GM19240 (cell line): ENCODE results near the gene CAPN3.

ENCODE experiments used
- DNase-seq: peaks from one replicate; pipeline ENCODE4 v3.0.0; 2011; ENCODE audit warnings: low spot score; ENCODE audit not compliant: insufficient read length

The CAPN3 gene

GRCh38 chr15:42356851-42357250 lies 2.5 kb upstream of the CAPN3 start:
- no peak for DNase-seq

GRCh38 chr15:42358141-42358540 lies 1.2 kb upstream of the CAPN3 start:
- DNase-seq = no peak

- no peak for DNase-seq
These were observed 684 bp downstream of the CAPN3 start for GRCh38 chr15:42359985-42360384.

- DNase-seq = no peak
These were observed 1.3 kb downstream of the CAPN3 start for GRCh38 chr15:42360535-42361112.

- DNase-seq = no peak
These were observed 4.2 kb downstream of the CAPN3 start for GRCh38 chr15:42363487-42363886.

GRCh38 chr15:42363942-42364341 lies 4.6 kb downstream of the CAPN3 start:
- no peak for DNase-seq

GRCh38 chr15:42364529-42364928 lies 5.2 kb downstream of the CAPN3 start:
- DNase-seq = no peak

GRCh38 chr15:42365921-42366550 lies 6.7 kb downstream of the CAPN3 start:
- DNase-seq = no peak

- DNase-seq = no peak
These were observed 7.7 kb downstream of the CAPN3 start for GRCh38 chr15:42367041-42367440.

- no peak for DNase-seq
These were observed 8.8 kb downstream of the CAPN3 start for GRCh38 chr15:42368096-42368495.

GRCh38 chr15:42371096-42371495 lies 11.8 kb downstream of the CAPN3 start:
- no peak for DNase-seq

- DNase-seq = no peak
These were observed 14.0 kb downstream of the CAPN3 start for GRCh38 chr15:42373274-42373673.

GRCh38 chr15:42373936-42374335 lies 14.6 kb downstream of the CAPN3 start:
- no peak for DNase-seq

- no peak for DNase-seq
These were observed 15.5 kb downstream of the CAPN3 start for GRCh38 chr15:42374810-42375209.

GRCh38 chr15:42375252-42375651 lies 16.0 kb downstream of the CAPN3 start:
- no peak for DNase-seq

- DNase-seq = no peak
These were observed 16.6 kb downstream of the CAPN3 start for GRCh38 chr15:42375941-42376340.

- DNase-seq = no peak
These were observed 18.7 kb downstream of the CAPN3 start for GRCh38 chr15:42378011-42378410.

GRCh38 chr15:42384597-42384996 lies 25.3 kb downstream of the CAPN3 start:
- no peak for DNase-seq

GRCh38 chr15:42385206-42385979 lies 26.1 kb downstream of the CAPN3 start:
- peak; percentile 29 for DNase-seq

GRCh38 chr15:42385980-42386700 lies 26.8 kb downstream of the CAPN3 start:
- no peak for DNase-seq

GRCh38 chr15:42387603-42388002 lies 28.3 kb downstream of the CAPN3 start:
- DNase-seq = no peak
